ENCODE data around the gene GDF11. TPM values are rescaled to one million over a fixed set of nuclear protein-coding genes. Genes with fewer than 3 reads are reported as not detected.

The GDF11 gene
- total RNA-seq, 1 donor from 2014 or later: 10.0 TPM

- intact Hi-C loops (cut with DNase I): no loop called here
- ATAC-seq (no peak), DNase-seq (ENCODE audit: low spot score) (no peak)
Measured at GRCh38 chr12:55733858-55734257, 9.1 kb upstream of the GDF11 start.

GRCh38 chr12:55734595-55734994 lies 8.3 kb upstream of the GDF11 start:
- ATAC-seq (no peak), DNase-seq (ENCODE audit: low spot score) (no peak)
- intact Hi-C loops (cut with DNase I): no loop called here

GRCh38 chr12:55736076-55736475 lies 6.8 kb upstream of the GDF11 start:
- ATAC-seq: no peak
- intact Hi-C loops (cut with DNase I): no loop called here
- no peak for DNase-seq (ENCODE audit: low spot score)

DNA sequence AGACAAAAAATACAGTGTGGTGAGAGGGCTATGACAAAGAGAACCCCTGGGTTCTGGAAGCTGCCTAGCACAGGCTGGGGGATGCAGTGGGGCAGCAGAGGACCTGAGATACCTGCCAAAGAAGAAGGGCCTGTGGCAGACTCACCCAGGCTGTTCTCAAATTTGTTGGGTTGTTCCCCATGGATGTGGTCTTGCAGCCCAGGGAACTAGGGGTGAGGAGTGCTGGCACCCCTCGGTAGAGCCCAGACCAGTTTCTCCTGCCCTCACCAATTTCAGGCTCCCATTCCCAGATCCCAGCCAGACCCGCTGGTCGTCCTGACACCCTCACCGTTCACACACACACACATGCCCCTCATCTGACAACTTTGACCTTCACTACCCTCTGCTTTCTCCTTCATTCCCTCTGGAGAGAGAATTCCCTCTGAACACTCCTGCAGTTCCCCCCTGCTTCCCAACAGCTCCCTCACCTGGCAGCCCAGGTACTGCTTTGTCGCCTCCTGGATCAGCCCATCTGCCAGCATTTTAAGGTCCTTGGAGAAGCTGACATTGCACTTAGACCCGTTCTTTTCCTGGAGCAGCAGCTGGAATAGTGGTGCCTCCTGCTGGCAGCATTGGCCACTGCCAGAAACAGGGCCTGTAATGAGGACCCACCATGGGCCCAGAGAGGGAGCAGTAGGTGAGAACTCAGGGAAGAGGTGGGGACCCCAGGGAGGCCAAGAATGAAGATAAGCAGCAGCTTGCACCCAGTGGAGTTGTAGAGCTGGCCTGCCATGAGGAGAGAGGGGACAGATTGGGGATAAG lies 5.9 kb upstream of the GDF11 start:
- intact Hi-C loops (cut with DNase I): no loop called here
- ATAC-seq (peak; percentile 41), DNase-seq (ENCODE audit: low spot score) (peak; percentile 79)

GRCh38 chr12:55737581-55738122 lies 5.3 kb upstream of the GDF11 start:
- DNase-seq (ENCODE audit: low spot score) (no peak), ATAC-seq (peak; percentile 39)
- intact Hi-C loops (cut with DNase I): no loop called here

DNA sequence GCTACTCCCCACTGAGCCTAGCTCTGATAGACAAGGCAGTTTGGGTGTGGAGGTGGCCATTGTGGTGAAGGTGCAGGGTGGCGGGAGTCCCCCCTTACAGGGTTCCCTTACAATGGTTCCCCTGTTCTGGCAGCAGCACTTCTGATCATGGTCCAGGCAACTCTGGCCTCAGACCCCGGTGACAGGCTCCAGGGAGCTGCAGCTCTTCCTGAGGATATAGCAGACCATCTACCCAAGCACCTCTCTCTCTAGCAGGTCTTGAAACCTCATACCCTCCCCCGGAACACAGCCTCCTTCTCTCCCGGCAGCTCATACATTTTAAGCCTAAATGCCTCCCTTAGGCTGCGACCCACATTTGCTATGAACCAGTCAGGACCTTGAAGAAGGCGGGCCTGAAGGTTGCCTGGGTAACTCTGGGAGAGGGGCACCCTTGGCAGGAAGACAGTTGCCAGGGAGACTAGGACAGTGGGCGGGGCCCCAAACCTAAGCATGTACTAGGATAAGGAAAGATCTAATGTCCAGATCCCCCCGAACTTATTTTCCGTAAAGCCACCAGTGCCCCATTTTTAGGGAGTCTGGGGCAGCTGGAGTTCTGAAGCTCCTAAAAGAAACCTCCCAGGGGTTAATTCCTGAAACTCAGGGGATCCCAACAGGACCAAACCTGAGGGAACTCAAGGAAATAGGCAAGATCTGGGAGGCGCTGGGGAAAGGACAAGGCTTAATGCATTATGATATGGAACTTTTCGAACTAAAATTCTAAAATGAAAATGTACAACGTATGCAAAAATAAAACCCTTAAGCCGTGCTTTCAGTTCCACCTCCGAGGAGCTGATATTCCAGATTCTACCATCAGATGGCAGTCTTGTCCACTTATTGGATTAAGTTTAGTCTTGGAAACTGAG lies 4.5 kb upstream of the GDF11 start:
- DNase-seq (ENCODE audit: low spot score): peak; percentile 93
- intact Hi-C loops (cut with DNase I): no loop called here

DNA sequence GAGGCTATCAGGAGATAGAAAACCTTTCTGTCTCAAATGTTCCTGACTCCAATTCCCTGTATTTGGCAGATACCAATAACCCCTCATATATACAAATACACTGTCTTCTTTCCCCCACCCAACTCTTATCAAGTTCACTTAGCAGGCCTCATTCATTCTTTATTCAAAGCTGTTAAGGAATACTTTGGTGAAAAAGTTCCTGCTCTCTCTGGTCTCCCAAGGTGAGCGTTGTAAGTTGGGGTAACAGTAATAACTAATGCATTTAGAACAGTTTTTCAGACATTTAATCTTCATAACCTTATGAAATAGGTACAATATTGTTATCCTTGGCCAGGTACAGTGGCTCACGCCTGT lies 3.9 kb upstream of the GDF11 start:
- DNase-seq (ENCODE audit: low spot score): no peak
- intact Hi-C loops (cut with DNase I): no loop called here

More for the DNA sequence above, 4.5 kb upstream of the GDF11 start:
- peak; percentile 91 for ATAC-seq

GRCh38 chr12:55741931-55742680 lies 816 bp upstream of the GDF11 start:
- intact Hi-C loops (cut with DNase I): loop anchor here (5.0 kb wide), 1 partner anchor 195 kb away; no protein-coding TSS in a partner anchor
- no peak for ATAC-seq
- no peak for DNase-seq (ENCODE audit: low spot score)

More for the DNA sequence above, 3.9 kb upstream of the GDF11 start:
- ATAC-seq: no peak

DNA sequence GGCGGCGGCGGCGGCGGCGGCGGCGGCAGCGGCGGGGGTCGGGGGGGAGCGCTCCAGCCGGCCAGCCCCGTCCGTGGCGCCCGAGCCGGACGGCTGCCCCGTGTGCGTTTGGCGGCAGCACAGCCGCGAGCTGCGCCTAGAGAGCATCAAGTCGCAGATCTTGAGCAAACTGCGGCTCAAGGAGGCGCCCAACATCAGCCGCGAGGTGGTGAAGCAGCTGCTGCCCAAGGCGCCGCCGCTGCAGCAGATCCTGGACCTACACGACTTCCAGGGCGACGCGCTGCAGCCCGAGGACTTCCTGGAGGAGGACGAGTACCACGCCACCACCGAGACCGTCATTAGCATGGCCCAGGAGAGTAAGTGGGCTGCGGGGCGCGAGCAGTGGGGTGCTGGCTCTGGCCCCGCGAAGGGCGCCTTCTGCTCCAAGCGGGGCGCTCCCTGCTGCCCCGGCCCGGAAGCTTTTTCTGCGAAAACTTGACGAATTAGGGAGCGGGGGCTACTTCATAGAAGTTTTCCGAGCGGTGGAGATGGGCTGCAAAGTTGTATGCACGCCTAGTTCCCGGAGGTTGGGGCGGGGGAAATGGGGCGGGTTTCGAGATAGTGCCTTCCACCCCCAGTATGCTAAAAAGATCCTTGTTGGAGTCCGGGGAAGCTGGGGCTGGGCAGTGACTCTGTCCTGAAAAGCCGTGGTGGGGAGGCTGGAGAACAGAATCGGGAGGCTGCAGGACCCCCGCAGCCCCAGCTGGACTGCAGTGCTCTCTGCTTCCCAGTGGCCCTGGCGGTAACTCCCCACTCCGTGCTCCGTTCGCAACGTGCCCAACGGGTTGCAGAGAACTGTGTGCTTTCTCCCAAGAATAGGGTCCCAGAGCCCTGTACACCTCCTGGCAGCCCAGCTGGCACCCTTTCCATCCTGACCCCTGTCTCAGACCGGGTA lies 751 bp downstream of the GDF11 start:
- intact Hi-C loops (cut with DNase I): loop anchor here (5.0 kb wide), 1 partner anchor 194 kb away; no protein-coding TSS in a partner anchor
- DNase-seq (ENCODE audit: low spot score) (peak; percentile 75), ATAC-seq (peak; percentile 34)

DNA sequence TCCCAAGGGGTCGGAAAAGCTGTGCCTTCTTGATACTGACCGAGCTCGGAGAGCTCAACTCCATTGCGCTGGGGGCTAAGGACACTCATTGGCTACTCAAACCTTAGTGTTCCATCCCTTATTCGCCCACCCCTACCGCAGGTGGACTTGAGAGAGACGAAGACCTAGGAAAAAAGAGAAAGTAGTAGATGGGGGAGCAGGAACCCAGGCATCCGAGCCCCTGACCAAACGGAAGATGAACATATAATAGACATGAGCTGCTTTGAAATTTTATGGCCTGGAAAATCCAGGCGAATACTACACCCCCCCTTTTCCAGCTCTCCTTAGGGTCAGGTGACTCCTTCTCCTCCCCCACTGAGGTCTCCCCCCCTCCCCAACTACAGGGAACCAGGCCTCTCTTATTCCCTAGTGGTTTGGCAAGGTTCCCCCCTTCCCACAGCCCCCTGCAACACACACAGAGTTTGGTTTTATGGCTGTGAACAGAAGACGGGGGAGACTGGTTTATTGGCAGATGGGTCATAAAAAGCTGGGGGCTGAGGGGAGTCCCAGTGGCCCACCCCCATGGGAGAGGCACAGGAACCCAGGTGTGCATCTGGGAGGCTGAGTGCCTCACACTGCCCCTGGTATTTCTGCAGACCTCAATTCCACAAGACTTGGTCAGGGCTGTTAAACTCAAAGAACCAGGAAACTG lies 1.6 kb downstream of the GDF11 start:
- peak; percentile 6 for ATAC-seq
- DNase-seq (ENCODE audit: low spot score): no peak
- intact Hi-C loops (cut with DNase I): loop anchor here (5.0 kb wide), 1 partner anchor 193 kb away; no protein-coding TSS in a partner anchor

GRCh38 chr12:55745361-55746173 lies 2.6 kb downstream of the GDF11 start:
- intact Hi-C loops (cut with DNase I): no loop called here
- peak; percentile 74 for ATAC-seq
- DNase-seq (ENCODE audit: low spot score): no peak

GRCh38 chr12:55746174-55746912 lies 3.4 kb downstream of the GDF11 start:
- intact Hi-C loops (cut with DNase I): no loop called here
- DNase-seq (ENCODE audit: low spot score): no peak

GRCh38 chr12:55746913-55747231 lies 4.0 kb downstream of the GDF11 start:
- intact Hi-C loops (cut with DNase I): no loop called here
- no peak for ATAC-seq
- DNase-seq (ENCODE audit: low spot score): no peak

More at GRCh38 chr12:55746174-55746912, 3.4 kb downstream of the GDF11 start:
- ATAC-seq: no peak

GRCh38 chr12:55748230-55748993 lies 5.5 kb downstream of the GDF11 start:
- no peak for DNase-seq (ENCODE audit: low spot score)
- intact Hi-C loops (cut with DNase I): no loop called here
- ATAC-seq: no peak

GRCh38 chr12:55755246-55755645 lies 12.3 kb downstream of the GDF11 start:
- ATAC-seq (no peak), DNase-seq (ENCODE audit: low spot score) (no peak)
- intact Hi-C loops (cut with DNase I): no loop called here
